CD4-positive, alpha-beta T cell treated with Interleukin-15 for 1 hour (primary cell): ENCODE results near the gene ATP6AP2.
"Not testable (repeated sequence)": the region's sequence is repeated elsewhere in the genome, so short reads cannot be mapped to it uniquely, and the experiment has no call there.

Source experiments
- DNase-seq: peaks from one replicate; pipeline ENCODE4 v3.0.0-alpha.2; 2020

ATP6AP2 gene

DNA sequence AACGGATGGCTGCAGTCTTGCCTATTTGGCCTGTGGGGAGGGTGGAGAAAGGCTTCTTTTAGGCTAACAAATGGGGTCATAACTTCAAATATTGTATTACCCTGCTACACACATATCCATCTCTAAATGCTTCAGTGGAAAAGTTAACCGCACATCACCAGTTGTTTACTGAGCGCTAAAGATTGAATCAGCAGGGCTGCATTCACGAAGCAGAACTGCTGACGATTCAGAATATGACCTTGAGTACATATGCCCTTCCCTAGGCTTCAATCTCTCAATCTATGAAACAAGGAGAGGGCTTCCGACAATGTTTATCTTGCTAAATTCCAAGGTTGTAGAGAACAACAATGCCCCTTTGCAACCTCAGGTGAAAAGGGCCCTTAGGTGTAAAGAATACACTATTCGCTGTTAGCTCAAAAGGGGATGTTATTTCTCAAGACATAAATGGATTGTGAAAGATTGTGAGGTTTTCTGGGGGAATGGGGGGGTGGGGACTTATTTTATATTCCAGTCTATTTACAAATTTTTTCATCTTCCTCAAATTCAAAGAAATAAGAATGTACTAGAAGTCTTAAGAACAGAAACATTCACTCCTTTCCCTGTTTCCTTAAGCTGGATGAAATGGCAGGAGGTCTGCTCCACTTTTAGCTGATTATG is 2.6 kb upstream of the ATP6AP2 start:
- no peak for DNase-seq

DNA sequence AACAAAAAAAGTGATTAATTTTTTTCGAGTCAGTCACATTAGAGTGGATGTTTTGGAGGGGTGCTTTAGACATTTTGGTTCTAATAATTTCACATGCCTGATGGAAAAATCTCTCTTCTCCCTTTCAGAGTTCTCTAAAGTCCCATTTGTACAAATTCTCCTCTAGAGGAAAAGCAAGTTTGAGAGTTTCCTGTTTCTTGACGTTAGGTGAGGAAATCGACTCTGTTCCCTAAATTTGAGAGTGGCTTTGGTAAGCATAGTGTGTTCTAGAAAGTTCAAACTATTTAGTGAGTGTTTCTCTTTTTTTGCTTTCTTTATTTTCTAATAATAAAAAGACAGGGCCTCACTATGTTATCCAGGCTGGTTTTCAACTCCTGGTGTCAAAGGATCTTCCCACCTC is 1.6 kb upstream of the ATP6AP2 start:
- no peak for DNase-seq

DNA sequence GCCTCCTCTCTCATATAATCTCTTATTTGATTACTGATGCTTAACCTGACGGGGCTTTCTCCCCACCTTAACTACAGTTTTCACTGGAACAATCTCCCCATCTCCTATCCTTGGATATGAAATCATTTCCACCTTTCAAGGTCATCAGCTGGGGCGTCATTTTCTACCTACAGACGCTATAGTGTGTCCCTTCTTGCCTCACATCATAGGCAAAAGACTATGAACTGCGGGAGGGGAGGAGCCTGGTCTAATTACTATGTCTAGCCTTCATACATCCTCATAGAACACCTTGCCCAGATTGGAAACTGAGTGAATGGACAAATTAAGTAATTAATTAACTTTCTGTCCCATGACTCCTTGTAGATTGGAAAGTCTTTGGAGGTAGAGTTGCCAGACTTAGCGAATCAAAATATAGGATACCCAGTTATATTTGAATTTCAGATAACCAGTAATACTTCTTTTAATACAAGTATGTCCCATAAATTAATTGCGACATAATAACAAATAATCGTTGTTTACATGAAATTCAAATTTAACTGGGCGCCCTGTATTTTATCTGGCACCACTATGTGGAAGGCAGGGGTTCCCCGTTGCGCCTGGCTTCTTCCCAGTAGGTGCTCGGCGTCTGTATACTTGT is 752 bp upstream of the ATP6AP2 start:
- no peak for DNase-seq

DNA sequence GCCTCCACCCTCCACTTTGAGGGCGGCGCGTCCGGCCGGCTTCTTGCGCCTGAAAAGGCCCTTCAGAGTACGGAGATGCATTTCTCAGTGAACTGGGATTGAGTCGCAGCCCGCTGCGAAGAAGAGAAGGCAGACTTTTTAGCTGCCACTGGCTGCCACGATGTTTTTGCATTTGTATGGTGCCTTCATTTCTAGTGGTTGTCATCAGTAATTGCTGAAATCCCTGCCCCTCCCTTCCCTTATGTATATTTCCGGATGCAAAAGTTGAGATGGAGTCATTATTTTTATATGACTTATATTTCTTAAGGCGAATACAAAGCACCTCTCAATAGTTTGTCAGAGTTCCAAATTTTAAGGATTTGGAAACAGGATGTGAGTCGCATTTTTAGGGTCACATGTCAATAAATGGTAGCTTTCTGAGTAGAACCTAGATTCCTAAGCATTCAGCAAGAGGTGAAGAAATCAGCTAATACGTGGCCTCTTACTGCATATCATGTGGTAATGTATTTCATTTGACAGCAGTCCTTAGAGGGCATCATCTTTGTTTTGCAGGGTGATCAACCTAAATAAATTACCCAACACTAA is 658 bp downstream of the ATP6AP2 start:
- no peak for DNase-seq

DNA sequence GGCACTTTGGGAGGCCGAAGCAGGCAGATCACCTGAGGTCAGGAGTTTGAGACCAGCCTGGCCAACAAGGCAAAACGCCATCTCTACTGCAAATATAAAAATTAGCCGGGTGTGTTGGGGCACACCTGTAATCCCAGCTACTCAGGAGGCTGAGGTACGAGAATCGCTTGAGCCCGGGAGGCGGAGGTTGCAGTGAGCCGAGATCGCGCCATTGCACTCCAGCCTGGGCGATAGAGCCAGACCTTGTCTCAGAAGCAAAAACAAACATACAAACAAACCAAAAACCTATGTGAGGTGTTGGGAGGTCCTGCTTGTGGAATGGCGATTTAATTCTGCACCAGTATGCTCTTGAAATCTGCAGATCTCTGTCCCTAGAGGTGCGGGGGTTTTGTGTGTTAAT is 1.4 kb downstream of the ATP6AP2 start:
- DNase-seq: not testable (repeated sequence)

DNA sequence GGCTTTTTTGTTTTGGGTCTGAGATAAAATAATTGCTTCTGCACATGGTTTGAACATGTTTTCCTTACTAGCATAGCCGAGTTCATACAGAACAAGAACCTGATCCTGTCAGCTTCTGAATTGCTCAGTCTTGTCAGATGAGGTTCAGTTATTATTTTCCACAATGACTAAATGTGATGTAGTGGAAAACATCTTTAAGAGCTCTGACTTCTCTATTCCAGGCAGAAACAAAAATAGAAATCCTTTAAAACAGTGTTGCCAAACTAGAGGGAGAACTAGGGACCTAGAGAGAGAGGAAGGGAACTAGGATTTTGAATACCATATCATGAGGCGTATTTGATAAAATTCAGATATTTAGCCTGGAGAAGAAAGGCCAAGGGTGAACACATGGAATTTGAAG is 2.0 kb downstream of the ATP6AP2 start:
- DNase-seq: no peak

DNA sequence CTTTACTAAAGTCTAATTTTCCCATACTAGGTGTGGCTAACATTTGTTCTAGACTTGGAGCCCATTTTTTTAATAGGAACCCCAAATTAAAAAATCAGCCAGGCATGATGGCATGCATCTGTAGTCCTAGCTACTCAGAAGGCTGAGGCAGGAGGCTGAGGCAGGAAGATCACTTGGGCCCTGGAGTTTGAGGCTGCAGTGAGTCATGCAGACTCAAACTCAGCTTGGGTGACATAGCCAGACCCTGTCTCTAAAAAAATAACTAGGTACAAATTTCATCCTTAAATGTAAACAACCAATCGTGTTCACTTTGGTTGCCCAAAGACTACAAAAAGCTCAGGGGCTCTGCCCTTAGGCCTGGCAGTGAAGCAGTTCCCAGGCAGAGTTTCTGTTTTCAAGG is 6.9 kb downstream of the ATP6AP2 start:
- not testable (repeated sequence) for DNase-seq

DNA sequence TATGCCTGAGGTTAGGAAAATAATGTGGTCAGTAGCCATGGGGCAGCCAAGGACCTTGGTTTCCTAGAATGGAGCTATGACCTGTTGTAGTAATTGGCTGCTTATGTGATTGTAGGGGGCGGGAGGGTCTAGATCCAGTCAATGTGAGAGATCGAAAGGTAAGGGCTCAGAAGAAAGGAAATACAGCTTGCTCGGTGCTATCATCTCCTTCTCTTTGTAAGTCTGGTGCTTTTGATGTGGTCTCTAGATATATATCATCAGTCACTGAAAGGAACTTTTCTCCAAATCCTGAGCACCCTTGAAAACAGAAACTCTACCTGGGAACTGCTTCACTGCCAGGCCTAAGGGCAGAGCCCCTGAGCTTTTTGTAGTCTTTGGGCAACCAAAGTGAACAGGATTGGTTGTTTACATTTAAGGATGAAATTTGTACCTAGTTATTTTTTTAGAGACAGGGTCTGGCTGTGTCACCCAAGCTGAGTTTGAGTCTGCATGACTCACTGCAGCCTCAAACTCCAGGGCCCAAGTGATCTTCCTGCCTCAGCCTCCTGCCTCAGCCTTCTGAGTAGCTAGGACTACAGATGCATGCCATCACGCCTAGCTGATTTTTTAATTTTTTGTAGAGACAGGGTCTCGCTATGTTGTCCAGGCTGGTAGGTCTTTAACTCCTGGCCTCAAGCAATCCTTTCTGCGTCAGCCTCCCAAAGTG is 9.0 kb downstream of the ATP6AP2 start:
- DNase-seq: not testable (repeated sequence)

DNA sequence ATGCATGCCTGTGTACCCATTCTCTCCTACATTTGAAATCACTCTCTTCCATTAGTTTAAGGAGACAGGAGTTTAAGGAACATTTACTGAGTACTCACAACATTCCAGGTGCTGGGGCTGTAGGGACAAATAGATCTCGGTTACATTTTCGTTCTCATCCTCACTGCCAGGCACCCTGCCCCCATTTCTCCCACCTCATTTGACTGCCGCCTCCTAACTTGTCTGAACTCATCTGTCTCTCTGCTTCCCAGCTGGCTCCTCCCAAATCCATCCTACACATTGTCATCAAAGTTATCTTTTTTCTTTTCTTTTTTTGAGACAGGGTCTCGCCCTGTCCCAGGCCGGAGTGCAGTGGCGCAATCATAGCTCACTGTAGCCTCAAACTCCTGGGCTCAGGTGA is 22.7 kb downstream of the ATP6AP2 start:
- DNase-seq: no peak

DNA sequence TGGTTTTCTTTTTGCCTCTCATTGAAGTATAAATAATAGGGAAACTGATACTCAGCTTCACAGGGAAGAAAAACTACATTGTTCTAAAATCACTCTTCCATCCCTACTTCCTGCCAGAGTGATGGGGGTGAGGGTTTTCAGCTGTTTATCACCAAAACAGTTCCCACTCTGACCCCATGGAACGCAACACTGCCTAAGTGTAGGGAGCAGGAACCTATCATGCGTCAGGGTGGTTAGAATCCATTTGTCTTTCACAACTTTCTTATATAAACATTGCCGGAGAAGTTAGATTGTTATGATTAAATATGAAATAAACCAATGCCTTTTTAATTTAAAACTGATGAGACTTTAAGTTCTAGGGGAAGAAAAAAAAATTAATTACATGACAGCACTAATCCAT is 26.6 kb downstream of the ATP6AP2 start:
- DNase-seq: no peak

DNA sequence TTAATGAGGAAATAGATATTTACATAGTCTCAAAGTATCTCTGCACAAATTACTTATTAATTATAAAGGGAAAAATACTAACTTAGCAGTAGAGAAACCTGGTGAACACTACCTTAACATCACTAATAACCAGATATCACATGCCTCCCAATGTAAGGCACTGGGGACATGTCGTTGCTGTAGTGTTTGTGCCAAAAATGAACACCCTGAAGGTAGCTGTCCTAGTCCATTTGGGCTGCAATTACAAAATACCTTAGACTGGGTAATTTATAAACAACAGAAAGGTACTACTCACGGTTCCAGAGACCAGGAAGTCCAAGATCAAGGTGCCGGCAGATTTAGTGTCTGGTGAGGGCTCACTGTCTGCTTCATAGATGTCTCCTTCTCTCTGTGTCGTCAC is 31.7 kb downstream of the ATP6AP2 start:
- no peak for DNase-seq

DNA sequence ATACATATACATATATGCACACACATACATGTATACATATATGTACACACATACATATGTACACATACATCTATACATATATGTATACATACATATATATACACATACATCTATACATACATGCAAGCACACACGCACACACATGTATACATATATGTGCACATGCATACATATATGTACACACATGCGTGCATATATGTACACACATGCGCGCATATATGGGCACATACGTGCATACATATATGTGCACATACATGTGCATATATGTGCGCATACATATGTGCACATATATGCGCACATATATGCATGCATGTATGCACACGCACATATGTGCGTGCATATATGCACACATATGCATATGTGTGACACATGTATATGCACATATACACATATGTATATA is 35.2 kb downstream of the ATP6AP2 start:
- no peak for DNase-seq

DNA sequence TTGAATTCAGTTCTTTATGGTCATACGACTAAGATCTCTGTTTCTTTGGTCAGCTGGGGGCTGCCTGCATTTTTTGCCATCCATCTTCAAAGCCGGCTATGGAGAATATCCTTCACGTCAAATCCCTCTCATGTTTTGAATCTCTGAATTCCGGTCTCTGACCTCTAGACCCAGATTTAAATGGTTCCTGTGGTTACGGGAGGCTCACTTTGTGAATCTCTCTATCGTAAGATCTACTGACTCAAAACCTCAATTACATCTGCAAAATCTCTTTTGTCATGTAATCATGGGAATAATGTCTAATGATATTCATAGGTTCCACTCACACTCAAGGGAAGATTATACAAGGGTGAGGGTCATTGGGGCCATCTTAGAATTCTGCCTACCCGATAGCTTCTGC is 36.8 kb downstream of the ATP6AP2 start:
- DNase-seq: no peak

DNA sequence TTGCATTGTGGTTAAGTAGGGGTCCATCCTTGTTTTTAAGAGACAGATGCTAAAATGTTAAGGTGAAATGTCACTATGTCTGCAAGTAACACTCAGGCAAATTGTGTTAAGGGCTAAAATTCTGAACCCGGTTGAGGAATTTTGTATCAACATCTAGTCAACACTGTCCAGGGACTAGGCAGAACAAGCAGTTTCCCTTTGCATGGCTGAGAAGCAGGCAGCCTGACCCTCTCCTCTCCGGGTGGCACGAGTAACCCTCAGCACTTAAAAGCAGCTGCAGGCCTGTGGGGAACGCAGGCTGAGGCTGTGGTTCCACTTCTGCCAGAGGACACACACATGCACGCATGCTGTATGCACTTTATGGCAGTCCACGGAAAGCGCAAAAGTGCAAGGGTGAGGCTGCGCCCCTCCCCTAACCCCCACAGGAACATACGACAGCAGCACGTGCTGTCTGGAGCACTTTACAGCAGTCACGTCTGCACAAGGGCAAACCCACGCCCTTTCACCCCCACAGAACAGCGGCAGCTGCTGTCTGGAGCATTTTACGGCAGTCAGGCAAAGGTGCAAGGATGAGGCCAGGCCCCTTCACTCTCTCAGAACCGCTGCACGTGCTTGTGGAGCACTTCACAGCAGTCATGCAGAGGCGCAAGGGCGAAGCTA is 41.8 kb downstream of the ATP6AP2 start:
- no peak for DNase-seq

DNA sequence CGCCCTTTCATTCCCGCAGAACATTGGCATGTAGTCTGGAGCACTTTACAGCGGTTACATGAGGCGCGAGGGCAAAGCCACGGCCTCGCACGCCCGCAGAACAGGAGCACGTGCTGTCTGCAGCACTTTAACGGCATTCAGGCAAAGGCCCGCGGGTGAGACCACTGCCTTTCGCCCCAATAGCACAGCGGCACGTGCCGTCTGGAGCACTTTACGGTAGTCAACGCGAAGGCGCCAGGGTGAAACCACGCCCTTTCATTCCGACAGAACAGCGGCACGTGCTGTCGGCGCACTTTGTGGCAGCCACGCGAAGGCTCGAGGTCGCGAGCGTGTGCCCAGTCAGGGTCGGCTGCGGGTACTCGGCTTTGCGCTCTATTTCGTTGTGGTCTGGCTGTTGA is 42.4 kb downstream of the ATP6AP2 start, which contains the start of gene MPC1L:
TSS of gene MPC1L (plus strand) at position 290 of the 398 bp plus-strand sequence. CDS start 138 bp downstream, outside the sequence.
- no peak for DNase-seq

DNA sequence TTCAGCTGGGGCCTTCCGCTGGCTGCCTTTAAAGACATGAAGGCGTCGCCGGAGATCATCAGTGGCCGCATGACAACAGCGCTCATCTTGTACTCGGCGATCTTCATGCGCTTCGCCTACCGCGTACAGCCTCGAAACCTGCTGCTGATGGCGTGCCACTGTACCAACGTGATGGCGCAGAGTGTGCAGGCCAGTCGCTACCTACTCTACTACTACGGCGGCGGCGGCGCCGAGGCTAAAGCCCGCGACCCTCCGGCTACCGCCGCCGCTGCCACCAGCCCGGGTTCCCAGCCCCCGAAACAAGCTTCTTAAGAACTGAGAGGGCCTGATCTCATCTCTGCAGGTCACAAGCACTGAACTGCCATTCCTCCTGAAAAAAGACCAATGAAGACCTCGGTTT is 42.9 kb downstream of the ATP6AP2 start:
- DNase-seq: no peak

DNA sequence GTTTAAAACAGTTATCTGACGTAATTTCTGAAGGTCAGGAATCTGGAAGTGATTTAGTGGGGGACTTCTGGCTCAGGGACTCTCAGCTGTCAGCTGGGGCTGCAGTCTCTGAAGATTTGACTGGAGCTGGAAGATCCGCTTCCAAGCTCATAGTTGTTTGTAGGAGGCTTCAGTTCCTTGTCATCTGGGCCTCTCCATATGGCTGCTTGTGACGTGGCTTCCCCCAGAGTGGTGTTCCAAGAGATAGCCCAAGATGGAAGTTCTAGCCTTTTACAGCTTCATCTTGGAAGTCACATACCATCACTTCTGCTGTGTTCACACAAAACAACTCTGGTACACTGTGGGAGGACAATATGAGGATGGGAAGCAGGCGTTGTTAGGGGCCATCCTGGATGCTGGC is 44.5 kb downstream of the ATP6AP2 start:
- DNase-seq: no peak

DNA sequence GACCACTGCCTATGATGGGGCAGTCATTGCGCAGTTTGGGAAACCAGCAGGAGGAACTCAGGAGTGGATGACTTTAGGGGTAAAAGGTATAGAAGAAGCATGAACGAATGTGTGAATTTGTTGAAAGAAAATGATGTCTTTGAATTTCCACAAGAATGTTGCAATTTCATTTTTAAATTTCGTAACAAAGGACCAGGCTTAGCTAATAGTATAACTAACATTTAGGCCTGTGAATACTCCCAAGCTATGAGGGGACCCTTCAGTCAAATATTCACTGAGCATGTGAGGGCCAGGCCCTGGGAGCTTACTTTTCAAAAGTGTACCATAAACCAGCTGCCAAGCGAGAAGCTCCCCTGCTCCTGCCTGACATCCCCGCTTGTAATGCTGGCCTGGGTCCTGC is 47.7 kb downstream of the ATP6AP2 start:
- no peak for DNase-seq

DNA sequence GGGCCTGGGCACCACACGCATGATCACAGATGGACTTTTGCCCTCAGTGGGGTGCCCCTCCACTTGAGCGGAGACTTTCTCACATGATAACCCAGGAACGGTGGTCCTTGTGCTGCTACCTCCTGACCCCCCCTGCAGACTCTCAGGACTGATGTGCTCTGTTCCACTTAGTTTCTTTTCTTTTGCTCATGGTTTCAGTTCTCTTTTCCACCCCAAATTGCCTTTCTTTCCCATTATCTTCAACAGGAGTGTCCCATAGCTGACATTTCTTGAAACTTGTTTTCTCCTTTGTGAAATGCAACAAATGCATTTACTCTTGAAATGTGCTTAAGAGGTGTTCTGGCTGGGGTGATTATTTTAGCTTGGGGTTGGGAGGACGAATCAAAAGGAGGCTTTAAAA is 51.4 kb downstream of the ATP6AP2 start:
- no peak for DNase-seq

DNA sequence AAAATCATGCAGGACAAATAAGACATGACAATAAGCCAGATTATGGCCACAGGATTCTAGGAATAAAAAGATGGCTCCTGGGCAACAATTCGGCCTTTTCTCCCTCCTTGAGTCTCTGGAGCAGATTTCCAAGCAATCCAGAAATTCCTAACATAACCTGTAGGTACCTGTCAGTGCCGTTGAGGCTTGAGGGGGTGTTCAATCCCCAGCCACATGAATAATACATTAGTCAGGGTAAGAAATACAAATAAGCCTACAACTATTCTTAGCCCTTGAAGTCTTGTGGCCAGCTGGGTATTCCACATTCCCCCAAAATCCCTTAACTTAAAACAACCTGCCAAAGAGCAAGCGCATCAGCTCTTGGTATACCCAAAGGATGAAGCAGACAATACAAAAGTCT is 56.9 kb downstream of the ATP6AP2 start:
- no peak for DNase-seq

DNA sequence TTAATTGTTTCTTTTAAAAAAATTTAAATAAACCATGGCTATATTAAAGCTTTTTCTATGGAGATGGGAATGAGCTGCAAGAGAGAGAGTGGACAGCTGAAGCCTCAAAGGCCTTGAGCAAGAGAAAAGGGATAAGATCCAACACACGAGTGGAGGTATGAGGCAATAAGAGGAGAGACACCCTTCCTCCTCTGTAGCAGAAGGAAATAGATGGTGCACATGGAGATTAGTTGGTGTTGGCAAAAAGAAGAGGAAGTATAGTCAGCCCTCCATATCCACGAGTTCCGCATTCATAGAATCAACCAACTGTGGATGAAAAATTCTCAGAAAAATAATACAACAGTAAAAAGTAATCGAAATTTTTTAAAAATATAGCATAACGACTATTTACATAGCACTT is 63.4 kb downstream of the ATP6AP2 start:
- no peak for DNase-seq

DNA sequence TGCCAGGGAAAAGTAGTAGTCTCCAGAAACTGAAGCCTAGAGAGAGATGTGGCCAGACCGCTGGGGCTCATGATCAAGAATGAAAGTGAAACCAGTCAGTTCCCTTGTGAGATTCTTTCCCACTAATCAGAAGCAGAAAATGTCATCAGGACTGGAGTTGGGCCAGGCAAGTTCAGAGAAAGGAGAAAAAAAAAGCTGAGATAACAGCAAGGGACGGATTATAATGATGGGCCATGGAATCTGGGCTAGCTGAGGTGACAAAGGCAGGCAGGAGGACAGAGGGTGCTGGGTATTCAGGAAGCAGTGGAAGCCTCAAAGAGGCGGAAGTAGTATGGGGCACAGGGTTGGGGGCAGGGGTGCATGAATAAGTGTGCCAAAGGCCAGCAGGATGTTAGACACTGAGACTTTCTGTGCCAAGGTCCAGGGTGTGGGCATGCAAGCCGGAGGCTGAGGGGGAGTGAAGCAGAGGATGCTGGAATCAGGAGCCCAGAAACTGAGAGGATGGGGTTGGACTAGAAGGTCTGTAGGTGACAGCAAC is 64.1 kb downstream of the ATP6AP2 start:
- peak; percentile 55 for DNase-seq
